HG02571 (cell line): ENCODE measurements around the gene HES7.
"Not testable (repeated sequence)": the region's sequence is repeated elsewhere in the genome, so short reads cannot be mapped to it uniquely, and the experiment has no call there.

ENCODE experiments used
- ATAC-seq: cut with Tn5 transposase; IDR thresholded peaks from one replicate; pipeline ENCODE4 v1.9.1; 2021; ENCODE audit warnings: mild to moderate bottlenecking, moderate library complexity; ENCODE audit not compliant: unreplicated experiment

The HES7 gene

DNA sequence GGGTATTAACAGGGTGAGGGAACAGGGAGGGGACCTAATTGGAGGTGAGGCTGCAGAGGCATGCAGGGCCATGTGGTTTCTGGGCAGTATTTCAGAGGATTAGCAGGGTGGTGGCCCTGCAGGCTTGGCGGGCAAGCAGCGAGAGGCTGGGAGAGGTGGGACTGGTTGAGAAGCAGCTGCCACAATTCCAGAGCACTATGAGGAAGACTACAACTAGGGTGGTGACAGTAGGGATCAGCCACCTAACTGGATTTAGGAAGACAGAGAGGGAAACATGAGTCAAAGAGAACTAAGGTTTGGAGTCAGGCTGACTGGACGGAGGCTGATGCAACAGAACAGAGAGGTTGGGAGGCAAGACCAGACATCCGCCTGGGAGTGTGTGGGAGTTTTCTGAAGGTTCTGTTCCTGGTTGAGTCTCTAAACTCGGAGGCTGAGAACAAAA is 17.9 kb downstream of the HES7 start:
- no peak for ATAC-seq

DNA sequence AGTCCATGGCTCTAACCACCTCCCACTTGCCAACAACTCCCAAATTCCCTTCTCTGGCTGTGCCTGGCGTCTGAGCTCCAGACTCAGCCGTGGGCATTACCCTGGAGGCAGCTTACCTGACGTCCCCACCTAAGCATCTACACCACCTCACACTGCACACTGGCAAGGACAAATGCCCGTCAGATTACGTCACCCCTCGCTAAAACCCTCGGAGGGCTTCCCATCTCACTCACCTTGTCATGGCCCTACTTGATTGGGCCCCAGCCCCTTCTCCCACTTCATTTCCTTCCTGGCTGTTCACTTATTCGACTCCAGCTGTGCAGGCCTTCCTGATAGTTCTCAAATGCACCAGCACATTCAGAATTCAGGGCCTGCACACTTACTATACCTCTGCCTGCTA is 19.0 kb downstream of the HES7 start:
- no peak for ATAC-seq

DNA sequence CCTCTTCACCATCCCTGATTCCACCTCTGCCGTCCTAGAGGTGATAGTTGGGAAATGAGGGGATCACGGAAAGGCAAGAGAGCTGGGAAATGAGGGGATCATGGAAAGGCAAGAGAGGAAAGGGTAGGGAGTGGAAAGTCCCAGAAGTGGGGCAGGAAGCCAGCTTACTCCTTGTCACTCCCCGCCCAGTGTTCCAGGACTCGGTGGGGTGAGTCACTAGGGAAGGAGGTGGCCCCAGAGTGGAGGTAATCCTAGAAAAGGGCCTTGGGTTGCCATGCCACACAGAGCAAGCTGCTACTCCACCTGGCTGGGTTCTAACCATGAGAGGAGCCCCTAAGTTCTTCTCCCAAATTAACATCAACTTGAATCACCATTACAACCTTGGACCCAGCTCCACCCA is 20.4 kb downstream of the HES7 start:
- ATAC-seq = no peak

DNA sequence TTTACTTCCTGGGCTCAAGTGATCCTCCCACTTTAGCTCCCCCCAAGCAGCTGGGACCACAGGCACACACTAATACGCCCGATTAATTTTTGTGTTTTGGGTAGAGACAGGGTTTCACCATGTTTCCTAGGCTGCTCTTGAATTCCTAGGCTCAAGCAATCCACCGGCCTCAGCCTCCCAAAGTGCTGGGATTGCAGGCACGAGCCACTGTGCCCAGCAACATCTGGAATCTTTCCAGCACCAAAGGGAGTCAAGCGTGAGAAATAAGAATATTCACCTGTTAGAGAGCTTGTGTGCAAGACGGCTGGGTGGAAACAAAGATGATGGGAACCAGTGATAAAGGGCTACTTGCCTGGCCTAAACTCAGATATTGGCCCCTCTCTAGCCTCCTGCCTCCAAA is 22.2 kb downstream of the HES7 start:
- ATAC-seq = no peak

DNA sequence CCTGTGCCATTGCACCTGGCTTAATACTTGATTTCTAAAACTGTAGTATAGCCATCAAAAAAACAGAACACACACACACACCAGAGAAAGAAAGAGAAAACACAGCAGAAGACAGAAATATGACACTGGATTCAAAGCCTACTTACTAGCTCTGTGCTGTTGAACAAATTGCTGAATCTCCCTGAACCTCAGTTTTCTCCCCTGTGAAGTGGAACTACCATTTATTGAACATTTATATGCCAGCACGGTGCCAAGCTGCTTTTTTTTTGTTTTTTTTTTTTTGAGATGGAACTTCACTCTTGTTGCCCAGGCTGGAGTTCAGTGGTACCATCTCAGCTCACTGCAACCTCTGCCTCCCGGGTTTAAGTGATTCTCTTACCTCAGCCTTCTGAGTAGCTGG is 23.1 kb downstream of the HES7 start:
- ATAC-seq = no peak

DNA sequence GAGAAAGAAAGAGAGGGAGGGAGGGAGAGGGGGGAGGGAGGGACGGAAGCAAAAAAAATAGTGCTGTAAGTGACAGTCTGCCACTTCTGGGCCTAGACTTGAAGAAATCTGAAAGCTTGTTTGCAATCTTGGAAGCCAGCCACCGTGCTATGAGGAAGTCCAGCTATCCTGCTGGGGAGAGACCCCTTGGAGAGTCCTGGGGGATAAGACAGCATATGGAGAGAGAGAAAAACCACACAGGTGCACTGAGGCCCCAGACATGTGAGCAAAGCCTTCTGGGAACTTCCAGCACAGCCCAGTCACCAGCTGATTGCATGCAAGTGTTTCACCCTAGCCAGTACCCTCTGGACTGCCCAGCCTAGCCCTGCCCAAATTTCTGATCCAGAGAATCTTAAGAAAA is 23.8 kb downstream of the HES7 start:
- ATAC-seq = no peak

DNA sequence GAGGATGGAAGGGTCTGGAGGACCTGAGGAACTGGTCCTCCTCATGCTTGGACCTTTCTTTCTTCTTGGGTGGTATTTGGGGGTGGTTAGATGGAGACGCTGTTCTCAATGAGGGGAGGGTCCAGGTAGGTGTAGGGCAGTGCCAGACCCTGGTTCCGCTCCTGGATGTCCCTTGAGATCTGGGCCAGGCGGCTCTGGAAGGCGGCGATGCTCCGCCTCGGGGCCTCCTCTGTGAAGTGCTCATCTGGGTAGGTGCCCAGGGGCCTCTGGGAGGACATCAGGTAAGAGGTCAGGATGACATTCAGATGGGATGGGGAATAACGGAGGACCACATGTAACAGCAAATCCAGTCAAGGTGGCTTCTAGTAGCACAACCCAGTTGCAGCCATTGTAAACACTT is 27.4 kb downstream of the HES7 start:
- no peak for ATAC-seq

DNA sequence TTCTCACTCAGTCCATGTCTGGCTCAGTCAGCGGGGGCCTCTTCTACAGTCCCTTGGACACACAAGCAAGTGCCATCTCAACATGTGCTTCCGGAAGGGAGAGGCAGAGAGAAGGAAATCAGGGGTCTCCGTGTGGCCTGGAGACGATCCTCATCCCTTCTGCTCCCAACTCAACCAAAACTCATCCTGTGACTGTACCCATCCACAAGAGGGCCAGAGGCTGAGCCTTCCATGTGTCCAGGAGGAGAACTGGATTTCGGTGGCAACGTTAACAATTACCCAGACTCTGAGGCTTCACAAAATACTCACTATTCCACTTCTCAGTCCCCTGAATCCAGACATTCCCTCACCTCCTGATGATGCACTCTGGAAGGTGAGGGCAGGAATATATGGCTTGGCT is 28.5 kb downstream of the HES7 start:
- no peak for ATAC-seq

DNA sequence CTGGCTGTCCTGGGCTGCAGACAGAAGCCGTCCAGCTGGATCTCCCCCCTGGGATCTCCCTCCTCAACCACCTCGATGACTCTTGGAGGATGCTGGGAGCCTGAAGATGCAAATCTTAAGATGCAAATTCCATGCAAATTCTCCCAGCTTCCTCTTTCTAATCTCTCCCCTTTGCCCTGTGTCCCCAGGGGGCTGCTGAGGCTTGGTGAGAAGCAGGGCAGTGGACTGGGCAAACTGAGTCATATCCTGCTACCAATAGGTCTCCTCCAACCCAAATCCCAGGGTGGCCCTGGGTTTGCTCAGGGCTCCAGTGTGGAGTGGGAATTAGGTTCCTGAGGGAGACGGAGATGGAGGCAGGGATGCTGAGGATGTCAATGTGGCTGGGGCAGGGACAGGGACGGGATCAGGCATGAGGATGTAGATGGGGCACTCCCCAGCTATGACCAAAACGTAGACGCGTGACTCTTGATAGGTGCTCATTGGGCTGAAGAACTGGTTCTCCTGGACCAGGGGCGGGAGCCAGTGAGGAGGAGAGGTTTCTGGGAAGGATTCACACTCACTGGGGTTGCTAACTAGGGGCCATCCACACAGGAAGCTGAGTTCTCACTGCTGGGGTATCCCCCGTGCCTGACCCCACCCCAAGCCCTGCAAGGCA is 32.7 kb downstream of the HES7 start:
- ATAC-seq = no peak

DNA sequence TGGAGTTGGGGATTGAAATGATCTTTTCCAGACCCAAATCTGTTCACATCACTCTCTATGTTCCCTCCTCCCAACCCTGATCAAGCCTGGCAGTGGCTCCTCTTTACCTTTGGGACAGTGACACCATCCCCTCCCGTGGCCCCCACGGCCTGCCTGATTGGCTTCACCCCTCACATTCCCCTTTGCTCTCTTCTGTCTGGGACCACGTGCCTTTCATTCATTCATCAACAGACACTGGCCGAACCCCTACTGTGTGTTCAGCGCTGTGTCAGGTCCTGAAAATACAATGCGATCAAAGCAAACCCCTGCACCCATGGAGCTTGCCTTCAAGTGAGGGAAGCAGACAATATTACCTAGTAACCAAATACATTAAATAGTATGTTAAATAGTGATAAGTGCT is 34.2 kb downstream of the HES7 start:
- ATAC-seq = no peak

DNA sequence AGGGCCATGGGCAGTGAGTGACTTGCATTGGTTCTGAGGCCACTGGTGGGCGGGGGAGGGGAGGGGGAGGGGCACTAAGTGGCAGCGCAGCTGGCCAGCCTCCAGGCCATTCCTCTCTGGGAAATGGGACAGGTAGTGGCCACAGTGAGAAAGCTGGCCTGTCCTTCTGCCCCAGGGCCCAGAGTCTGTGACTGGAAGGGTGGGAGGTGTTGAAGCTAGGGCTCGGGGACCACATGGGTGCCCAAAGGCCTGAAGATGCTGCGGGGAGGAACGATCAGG is 36.0 kb downstream of the HES7 start:
- ATAC-seq = no peak

DNA sequence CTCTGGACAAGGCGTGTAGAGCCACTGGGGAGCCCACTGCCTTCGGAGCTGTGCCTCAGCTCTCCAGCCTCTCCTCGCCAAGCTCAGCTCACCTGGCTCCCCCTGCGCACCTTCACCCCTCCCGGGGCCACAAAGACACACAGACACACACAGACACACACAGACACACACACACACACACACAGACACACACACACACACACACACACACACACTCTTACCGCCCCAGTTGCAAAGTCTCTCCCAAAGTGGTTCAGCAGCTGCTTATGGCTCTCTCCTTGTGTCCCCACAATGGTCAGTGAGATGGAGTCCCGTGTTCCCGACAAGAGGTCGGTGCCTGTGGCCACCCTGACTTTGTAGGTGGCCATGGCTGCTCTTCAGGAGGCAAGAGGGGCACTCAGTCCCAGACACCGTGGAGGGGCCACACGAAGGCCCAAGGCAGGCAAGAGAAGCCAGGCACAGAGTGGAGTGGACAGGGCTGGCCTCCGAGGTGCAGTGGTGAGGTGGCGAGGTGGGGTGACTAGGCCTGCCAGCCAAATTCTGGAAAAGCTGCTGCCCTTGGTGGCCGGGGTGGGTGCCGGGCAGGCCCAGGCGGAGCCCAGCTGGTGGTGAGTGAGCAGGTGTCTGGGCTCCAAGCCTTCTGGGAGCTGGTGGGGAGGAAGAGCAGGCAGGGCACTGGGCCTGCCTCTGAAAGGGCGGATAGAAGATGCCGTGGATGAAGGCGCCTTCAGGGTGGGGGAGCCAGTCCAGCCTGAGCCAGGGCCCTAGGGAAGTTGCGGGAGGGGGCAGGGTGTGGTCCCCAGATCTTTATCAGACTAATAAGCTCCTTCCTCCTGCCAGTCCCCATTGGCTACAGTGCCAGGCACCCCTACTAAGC is 36.6 kb downstream of the HES7 start, which contains the start of gene ALOX12B:
Gene ALOX12B, minus strand, starts transcription at position 642 of the 877 bp plus-strand sequence. Its CDS starts 274 bp downstream, at position 368.
- ATAC-seq = no peak

DNA sequence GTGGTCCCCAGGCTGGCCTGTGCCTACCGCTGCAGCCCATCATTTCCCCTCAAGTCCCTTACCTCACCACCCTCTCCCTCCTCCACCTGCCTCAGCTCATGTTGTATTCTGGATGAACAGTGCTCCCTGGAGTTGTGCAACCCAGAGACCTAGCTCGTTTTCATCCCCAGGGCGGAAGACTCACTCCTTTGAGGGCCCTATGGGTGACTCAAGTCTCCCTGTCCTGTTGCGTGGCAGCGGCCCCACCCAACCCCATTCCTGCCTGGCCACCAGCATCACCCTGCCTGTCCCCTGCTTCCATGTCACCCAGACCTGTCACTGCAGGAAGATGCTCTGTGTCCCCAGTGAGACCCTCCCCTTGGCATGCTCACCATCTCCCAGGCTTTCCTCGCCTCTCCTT is 39.7 kb downstream of the HES7 start:
- no peak for ATAC-seq

DNA sequence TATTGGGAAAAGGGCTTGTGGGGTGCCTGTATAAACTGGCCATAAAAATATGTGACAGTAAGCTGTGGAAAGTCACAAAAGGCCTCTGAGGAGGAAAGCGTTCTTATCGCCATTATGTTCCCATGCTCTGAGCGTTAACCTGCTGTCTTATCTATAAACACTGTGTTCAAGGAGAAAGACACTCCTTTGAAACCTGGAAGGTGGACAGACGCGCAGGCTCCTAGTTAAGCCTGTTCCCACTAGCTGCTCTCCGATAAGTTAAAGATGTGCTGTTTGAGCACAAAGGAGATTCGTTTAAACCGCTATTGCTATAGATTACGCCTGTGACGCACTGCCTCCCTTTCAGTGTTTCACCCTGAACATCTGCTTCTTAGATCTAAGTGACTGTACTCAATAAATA is 41.6 kb downstream of the HES7 start:
- no peak for ATAC-seq

DNA sequence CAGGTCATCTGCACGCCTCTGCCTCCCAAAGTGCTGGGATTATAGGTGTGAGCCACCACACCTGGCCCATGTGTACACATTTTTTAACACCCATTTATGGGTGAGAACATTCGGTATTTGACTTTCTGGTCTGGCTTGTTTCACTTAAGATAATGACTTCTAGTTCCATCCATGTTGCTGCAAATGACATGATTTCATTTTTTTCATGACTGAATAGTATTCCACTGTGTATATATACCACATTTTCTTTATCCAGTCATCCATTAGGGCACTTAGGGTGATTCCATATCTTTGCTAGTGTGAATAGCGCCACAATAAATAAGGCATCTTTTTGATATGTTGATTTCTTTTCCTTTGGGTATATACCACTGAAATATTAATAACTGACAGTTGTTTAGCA is 42.0 kb downstream of the HES7 start:
- no peak for ATAC-seq

DNA sequence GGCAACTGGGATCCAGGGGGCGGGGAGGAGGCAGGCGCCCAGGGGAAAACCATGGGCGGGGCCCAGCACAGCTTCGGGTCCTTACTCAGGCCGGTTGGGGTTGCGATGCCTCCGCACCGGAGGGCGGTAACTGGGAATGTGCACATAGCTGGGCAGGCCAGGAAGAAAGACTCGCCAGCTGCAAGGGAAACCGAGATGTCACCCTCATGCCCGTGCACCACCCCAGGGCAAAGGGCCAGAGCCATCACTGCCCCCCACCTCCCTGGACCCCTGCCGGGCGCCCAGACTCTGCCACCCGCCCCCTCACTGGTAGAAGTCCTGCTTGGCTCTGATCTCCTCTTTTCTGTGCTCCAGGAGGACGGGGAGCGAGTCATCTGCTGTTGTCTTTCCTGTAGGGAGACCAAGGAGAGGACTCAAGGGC is 43.1 kb downstream of the HES7 start:
- no peak for ATAC-seq

DNA sequence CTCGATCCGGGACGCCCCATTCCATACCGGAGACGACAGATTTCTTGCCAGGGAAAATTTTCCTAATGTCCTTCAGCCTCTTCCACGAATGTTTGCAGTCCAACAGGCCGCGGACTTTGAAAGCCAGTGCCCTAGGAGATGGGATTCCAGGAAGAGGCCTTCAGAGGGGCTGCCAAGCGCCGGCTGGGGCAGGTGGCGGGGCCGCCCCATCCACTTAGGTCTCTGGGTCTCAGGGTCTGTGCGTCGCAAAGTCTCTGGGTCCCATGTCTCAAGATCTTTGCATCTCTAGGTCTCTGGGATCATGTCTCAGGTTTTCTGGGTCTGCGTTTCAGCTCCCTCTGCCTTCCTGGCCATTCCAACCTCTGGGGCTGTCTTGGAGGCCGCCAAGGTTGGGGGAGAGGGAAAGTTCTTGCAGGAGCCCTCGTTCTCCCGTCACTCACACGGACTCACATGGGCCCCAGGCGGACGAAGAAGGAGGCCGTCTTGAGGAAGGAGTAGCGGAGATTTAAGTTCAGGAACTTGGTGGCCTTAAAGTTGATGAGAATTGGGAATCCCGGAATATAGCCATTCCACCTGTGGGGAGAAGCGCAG is 43.6 kb downstream of the HES7 start:
- ATAC-seq = no peak

DNA sequence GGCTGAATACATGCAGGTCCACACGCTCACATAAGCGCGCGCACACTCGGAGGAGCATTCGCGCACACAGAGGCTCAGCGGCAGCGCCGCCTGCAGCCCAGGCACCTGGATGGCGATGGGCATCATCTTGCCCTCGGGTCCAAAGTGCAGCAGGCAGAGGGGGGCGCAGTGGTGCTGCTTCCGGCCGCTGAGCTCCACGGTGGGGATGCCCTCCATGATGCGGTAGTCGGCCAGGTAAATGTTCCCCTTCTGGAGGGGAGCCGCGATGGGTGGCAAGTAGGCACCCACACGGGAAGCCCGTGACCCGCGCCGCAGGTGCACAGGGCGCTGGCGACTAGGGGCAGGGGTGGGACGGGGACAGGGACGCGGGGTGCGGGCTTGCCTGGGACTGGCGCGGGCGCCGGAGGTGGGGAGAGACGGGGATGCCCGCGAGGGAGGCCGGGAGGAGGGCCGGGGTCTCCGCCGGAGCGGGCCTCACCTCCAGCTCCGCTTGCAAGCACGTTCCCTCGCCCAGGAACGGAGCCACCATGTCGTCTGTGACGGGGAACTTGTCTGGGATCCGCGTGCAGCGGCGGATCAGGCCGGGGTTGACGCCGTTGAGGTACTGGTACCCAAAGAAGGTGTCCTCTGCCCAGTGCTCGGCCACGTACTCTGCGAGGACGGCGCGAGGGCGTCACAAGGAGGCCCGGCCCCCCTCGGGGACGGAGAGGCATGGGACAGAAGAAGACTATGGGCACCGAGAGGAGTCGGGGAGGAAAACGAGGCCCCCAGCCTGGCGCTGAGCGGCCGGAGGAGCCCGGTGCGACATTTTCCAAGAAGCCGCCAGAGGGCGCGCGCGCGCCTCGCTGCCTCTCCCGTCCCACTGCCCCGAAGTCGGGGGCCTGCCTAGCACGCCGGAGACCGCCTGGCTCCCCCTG is 44.4 kb downstream of the HES7 start:
- ATAC-seq = no peak

DNA sequence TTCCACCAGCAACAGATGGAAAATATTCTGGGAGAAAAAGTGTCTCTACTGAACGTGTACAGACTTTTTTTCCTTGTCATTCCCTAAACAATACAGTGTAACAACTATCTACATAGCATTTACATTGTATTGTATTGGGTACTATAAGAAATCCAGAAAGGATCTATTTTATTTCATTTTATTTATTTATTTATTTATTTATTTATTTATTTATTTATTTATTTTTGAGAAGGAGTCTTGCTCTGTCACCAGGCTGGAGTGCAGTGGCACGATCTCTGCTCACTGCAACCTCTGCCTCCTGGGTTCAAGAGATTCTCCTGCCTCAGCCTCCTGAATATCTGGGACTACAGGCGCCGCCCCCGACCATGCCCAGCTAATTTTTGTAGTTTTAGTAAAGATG is 46.0 kb downstream of the HES7 start:
- not testable (repeated sequence) for ATAC-seq

DNA sequence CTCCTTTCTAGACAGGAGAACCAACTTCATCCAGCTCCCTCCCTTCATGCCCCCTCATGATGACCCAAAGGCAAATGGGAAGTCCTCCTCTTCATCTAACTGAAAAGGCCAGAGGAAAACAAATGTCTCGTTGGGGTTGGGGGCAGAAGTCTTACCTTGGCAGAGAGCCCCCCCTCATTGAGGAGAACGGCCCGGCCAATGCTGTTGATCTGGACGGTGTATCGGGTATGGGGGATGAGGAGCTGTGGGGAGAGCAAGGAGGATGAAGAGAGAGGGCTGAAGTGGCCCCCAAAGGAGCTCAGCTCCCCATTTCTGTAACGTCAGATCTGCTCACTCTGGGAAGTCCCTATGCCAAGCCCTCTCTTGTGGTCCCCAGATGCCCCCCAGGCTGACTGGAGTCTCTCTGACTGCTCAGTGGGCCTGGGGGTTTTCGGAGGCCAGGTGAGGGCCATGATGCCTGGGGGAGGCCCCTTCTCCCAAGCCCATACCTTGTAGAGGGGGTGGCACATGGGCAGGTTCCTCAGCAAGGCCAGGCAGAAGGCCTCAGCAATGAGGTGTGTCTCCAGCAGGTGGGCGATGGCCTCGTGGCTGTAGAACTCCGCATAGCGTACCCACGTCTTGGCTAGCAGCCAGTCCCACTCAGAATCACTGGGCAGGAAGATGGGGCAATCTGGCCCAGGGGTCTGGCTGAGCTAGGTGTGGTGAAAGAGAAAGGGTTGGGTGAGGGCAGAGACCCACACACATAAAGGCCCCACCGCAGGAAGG is 47.2 kb downstream of the HES7 start:
- ATAC-seq = no peak
